AG09309 (cell line): ENCODE measurements around the gene DUSP28.

Source experiments
- DNase-seq: peaks from one replicate; pipeline ENCODE4 v3.0.0-alpha.2; 2010; ENCODE audit warnings: low read depth
- H3K4me3 ChIP-seq: 2 replicates; pipeline ENCODE4 v1.5.1; 2011; ENCODE audit warnings: mild to moderate bottlenecking, low read depth, low read length, moderate library complexity; ENCODE audit not compliant: control insufficient read depth
- CTCF ChIP-seq: IDR thresholded peaks from 2 replicates; pipeline ENCODE4 v1.5.1; 2011; ENCODE audit warnings: mild to moderate bottlenecking, low read depth, low read length, inconsistent platforms; ENCODE audit not compliant: insufficient read depth, control insufficient read depth; ENCODE audit errors: missing control alignments

Gene DUSP28

GRCh38 chr2:240586919-240587800 lies 27.0 kb downstream of the DUSP28 start:
- TF ChIP-seq CTCF, result no peak
- H3K4me3 ChIP-seq, result peak overlapping the region; percentile 97
- no peak for DNase-seq

- DNase-seq, result no peak
- TF ChIP-seq CTCF, result no peak
- peak overlapping the region; percentile 97 for H3K4me3 ChIP-seq
Measured at GRCh38 chr2:240588006-240588655, 28.0 kb downstream of the DUSP28 start.

- DNase-seq, result no peak
- H3K4me3 ChIP-seq, result no peak overlapping the region
- TF ChIP-seq CTCF, result no peak
Measured at GRCh38 chr2:240588669-240589068, 28.5 kb downstream of the DUSP28 start.

- TF ChIP-seq CTCF, result no peak
Measured at GRCh38 chr2:240589375-240589774, 29.2 kb downstream of the DUSP28 start.

GRCh38 chr2:240589850-240590525 lies 29.8 kb downstream of the DUSP28 start:
- H3K4me3 ChIP-seq, result no peak overlapping the region
- no peak for DNase-seq
- TF ChIP-seq CTCF, result no peak

More at GRCh38 chr2:240589375-240589774, 29.2 kb downstream of the DUSP28 start:
- no peak overlapping the region for H3K4me3 ChIP-seq
- DNase-seq, result no peak

- no peak for TF ChIP-seq CTCF
- no peak overlapping the region for H3K4me3 ChIP-seq
- no peak for DNase-seq
Measured at GRCh38 chr2:240590681-240591111, 30.5 kb downstream of the DUSP28 start.
